ENCODE measurements around the gene MDGA2.
"Not testable (repeated sequence)": the region's sequence is repeated elsewhere in the genome, so short reads cannot be mapped to it uniquely, and the experiment has no call there.

Gene MDGA2

DNA sequence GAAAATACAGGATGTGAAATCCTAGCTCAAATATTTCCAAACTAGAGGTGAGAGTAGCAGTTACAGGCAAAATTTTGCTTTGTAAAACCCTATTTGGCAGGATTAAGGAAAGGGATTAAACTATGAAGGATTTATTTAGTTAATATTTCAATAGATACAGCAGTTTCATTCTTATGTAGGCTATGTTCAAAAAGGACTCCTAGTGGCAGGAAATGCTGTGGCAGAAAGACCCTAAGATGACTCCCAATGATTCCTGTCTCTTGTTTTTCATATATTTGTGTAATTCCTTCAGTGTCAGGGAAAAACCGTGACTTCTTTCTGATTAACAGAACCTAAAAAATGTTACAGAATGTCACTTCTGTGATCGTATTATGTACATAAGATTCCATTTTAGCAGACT lies 724.3 kb downstream of the MDGA2 start:
- TF ChIP-seq, protein P1, sequence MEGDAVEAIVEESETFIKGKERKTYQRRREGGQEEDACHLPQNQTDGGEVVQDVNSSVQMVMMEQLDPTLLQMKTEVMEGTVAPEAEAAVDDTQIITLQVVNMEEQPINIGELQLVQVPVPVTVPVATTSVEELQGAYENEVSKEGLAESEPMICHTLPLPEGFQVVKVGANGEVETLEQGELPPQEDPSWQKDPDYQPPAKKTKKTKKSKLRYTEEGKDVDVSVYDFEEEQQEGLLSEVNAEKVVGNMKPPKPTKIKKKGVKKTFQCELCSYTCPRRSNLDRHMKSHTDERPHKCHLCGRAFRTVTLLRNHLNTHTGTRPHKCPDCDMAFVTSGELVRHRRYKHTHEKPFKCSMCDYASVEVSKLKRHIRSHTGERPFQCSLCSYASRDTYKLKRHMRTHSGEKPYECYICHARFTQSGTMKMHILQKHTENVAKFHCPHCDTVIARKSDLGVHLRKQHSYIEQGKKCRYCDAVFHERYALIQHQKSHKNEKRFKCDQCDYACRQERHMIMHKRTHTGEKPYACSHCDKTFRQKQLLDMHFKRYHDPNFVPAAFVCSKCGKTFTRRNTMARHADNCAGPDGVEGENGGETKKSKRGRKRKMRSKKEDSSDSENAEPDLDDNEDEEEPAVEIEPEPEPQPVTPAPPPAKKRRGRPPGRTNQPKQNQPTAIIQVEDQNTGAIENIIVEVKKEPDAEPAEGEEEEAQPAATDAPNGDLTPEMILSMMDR (IDR thresholded peaks at IDR 0.05; ENCODE audit: control extremely low read depth, extremely low read depth, low read depth, missing control alignments) = no peak
- ChIA-PET CTCF (interaction anchor here (1.1 kb wide), 1 partner anchor 10 kb away, joined by 3 read pairs; no protein-coding TSS in a partner anchor), POLR2A (no interaction called here)
- DNase-seq (ENCODE audit: extremely low spot score) = no peak

DNA sequence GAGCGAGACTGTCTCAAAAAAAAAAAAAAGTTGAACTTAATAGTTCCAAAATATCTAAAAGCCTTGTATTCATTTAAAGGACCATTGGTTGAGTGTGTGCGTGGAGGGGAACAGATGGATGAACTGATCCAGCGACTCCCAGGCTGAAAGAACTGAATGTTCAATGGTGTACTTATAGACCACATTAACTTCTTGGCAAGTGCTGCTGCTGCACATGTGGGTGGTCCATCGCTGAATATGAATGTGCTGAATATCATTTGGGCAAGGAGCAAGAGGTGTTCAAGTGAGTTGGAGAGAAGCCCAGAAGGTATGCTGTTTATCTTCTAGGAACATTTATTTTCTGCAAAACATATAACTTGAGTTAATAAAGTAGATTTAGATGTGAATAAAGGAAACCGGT lies 734.8 kb downstream of the MDGA2 start:
- ChIA-PET POLR2A (no interaction called here), CTCF (interaction anchor here (1.6 kb wide), 1 partner anchor 13 kb away, joined by 5 read pairs; no protein-coding TSS in a partner anchor)
- TF ChIP-seq, protein P1 (IDR thresholded peaks at IDR 0.05; ENCODE audit: control extremely low read depth, extremely low read depth, low read depth, missing control alignments) = no peak
- DNase-seq (ENCODE audit: extremely low spot score) = no peak

GRCh38 chr14:46920542-46920941 lies 754.9 kb downstream of the MDGA2 start:
- no peak for DNase-seq (ENCODE audit: extremely low spot score)
- ChIA-PET CTCF (no interaction called here), POLR2A (no interaction called here)
- TF ChIP-seq, protein P1 (IDR thresholded peaks at IDR 0.05; ENCODE audit: control extremely low read depth, extremely low read depth, low read depth, missing control alignments) = no peak

DNA sequence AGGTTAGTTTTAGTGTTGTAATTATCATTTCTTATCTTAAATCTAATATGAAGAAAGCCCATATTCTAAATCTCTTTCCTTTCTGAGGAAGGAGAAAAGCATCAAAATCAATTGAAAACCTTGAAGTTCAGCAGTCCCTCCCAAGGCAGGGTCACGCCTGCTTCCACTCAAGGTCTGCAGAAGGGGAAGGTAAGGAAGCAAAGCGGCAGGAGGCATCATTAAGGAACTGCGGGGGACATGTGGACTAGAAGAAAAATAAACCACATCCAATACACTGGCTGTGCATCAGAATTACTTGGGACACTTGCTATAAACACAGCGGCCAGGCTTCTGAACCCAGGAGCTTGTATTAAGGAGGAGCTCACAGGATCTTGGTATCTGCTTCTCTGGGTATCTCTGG lies 759.9 kb downstream of the MDGA2 start:
- POLR2A ChIA-PET; DNase-seq (ENCODE audit: extremely low spot score); CTCF ChIA-PET: not testable (repeated sequence)

GRCh38 chr14:46902837-46903236 lies 772.6 kb downstream of the MDGA2 start:
- POLR2A ChIA-PET = no interaction called here
- TF ChIP-seq, protein P1 (IDR thresholded peaks at IDR 0.05; ENCODE audit: control extremely low read depth, extremely low read depth, low read depth, missing control alignments) = no peak
- CTCF ChIA-PET = no interaction called here
- DNase-seq (ENCODE audit: extremely low spot score) = no peak

DNA sequence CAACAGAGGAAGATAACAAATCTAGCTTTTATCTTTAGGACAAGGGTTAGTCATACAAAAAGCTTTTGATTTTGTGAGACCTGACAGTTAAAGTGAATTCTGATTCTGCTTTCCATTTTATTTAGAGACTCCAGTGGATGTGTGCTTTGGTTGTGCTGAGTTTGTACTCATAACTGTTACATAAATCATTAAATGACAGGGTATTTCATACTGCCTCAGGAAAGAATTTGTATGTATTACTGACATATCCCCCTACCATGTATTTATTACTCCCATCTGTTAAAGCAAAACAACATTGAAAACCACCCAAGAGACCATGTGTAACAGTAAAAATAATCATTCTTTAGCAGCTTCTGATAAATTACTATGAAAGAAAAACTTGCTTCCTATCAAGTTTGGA lies 780.9 kb downstream of the MDGA2 start:
- POLR2A ChIA-PET = no interaction called here

GRCh38 chr14:46887144-46887543 lies 788.3 kb downstream of the MDGA2 start:
- CTCF ChIA-PET = no interaction called here
- DNase-seq (ENCODE audit: extremely low spot score) = no peak
- POLR2A ChIA-PET = no interaction called here
- TF ChIP-seq, protein P1 (IDR thresholded peaks at IDR 0.05; ENCODE audit: control extremely low read depth, extremely low read depth, low read depth, missing control alignments) = no peak

More for the DNA sequence above, 780.9 kb downstream of the MDGA2 start:
- TF ChIP-seq, protein P1 (IDR thresholded peaks at IDR 0.05; ENCODE audit: control extremely low read depth, extremely low read depth, low read depth, missing control alignments) = no peak
- DNase-seq (ENCODE audit: extremely low spot score) = no peak
- CTCF ChIA-PET = no interaction called here

Measured in GM10248 (cell line).